Measurements from ENCODE around the gene TMED3. TPM values are rescaled to one million over a fixed set of nuclear protein-coding genes. Genes with fewer than 3 reads are reported as not detected.

Gene TMED3
- total RNA-seq, 1 donor from 2014 or later: 120 TPM

- Histone ChIP-seq H3K4me3 (ENCODE audit: low read depth, low read length) (no peak overlapping the region), H3K27me3 (ENCODE audit: control insufficient read depth, insufficient read depth, low read length) (peaks cover 12% of the 10 kb centered on the region), H3K36me3 (ENCODE audit: control insufficient read depth, insufficient read depth, low read length) (no peaks in the 10 kb centered on the region)
- FAIRE-seq (no peak), DNase-seq (ENCODE audit: low read depth) (no peak)
- TF ChIP-seq, protein P1, sequence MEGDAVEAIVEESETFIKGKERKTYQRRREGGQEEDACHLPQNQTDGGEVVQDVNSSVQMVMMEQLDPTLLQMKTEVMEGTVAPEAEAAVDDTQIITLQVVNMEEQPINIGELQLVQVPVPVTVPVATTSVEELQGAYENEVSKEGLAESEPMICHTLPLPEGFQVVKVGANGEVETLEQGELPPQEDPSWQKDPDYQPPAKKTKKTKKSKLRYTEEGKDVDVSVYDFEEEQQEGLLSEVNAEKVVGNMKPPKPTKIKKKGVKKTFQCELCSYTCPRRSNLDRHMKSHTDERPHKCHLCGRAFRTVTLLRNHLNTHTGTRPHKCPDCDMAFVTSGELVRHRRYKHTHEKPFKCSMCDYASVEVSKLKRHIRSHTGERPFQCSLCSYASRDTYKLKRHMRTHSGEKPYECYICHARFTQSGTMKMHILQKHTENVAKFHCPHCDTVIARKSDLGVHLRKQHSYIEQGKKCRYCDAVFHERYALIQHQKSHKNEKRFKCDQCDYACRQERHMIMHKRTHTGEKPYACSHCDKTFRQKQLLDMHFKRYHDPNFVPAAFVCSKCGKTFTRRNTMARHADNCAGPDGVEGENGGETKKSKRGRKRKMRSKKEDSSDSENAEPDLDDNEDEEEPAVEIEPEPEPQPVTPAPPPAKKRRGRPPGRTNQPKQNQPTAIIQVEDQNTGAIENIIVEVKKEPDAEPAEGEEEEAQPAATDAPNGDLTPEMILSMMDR (IDR thresholded peaks at IDR 0.05; ENCODE audit: insufficient read depth, low read length, severe bottlenecking): no peak
Observed at GRCh38 chr15:79283252-79284048, 27.5 kb upstream of the TMED3 start.

DNA sequence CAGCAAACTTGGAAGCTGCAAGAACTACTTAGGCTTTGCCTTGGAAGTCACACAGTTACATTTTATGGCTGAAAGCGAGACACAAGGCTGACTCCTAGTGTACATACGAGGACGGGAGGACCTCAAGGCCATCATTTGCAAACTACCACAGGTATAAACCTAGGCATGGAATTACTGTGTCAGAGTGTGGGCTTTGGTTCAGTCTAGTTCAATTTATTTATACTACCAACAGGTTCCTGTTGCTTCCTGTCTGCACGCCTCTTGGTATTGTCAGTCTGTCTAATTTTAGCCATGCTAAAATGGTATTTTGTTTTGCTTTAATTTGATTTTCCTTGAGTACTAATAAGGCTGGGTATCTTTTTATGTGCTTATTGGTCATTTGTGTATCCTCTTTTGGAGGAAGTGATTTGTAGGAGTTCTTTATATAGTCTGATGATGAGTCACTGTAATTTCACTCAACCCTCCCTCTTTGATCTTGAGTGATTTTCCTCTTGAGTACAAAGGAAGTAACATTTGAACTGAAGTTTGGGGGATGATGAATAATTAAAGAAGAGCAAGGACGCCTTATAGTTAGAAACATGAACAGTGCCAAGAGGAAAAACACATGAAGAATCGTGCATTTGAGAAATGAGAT is 20.2 kb upstream of the TMED3 start:
- Histone ChIP-seq H3K27me3 (ENCODE audit: control insufficient read depth, insufficient read depth, low read length) (peaks cover 2% of the 10 kb centered on the region), H3K36me3 (ENCODE audit: control insufficient read depth, insufficient read depth, low read length) (no peaks in the 10 kb centered on the region), H3K4me3 (ENCODE audit: low read depth, low read length) (no peak overlapping the region)
- peak; percentile 23 for DNase-seq (ENCODE audit: low read depth)
- TF ChIP-seq, protein P1 (IDR thresholded peaks at IDR 0.05; ENCODE audit: insufficient read depth, low read length, severe bottlenecking): no peak
- peak; percentile 52 for FAIRE-seq

- peaks cover 2% of the 10 kb centered on the region for H3K27me3 ChIP-seq (ENCODE audit: control insufficient read depth, insufficient read depth, low read length)
- no peak overlapping the region for H3K4me3 ChIP-seq (ENCODE audit: low read depth, low read length)
- FAIRE-seq: no peak
- H3K36me3 ChIP-seq (ENCODE audit: control insufficient read depth, insufficient read depth, low read length): no peaks in the 10 kb centered on the region
- no peak for DNase-seq (ENCODE audit: low read depth)
- TF ChIP-seq, protein P1 (IDR thresholded peaks at IDR 0.05; ENCODE audit: insufficient read depth, low read length, severe bottlenecking): no peak
Observed at GRCh38 chr15:79292011-79292410, 18.9 kb upstream of the TMED3 start.

- DNase-seq (ENCODE audit: low read depth) (no peak), FAIRE-seq (no peak)
- H3K36me3 ChIP-seq (ENCODE audit: control insufficient read depth, insufficient read depth, low read length): no peaks in the 10 kb centered on the region
- no peak overlapping the region for H3K4me3 ChIP-seq (ENCODE audit: low read depth, low read length)
- TF ChIP-seq, protein P1 (IDR thresholded peaks at IDR 0.05; ENCODE audit: insufficient read depth, low read length, severe bottlenecking): no peak
- H3K27me3 ChIP-seq (ENCODE audit: control insufficient read depth, insufficient read depth, low read length): no peaks in the 10 kb centered on the region
Observed at GRCh38 chr15:79294075-79294474, 16.8 kb upstream of the TMED3 start.

DNA sequence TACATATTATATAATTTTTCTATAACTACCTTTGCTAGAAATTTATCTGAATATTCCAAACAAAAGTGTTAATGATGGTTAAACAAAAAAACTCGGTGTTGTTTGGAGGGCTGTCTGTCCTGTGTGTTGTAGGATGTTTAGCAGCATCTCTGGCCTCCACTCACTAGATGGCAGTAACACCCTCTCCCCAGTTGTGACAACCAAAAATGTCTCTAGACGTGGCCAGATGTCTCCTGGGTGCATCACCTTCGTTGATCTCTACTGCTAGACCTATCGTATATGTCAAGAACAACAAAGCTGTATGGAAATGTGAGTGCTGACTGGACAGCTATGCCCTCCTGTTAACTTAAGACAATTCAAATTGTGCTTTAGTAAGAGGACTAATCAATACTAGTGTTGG is 14.3 kb upstream of the TMED3 start:
- no peak for FAIRE-seq

More for the DNA sequence above, 14.3 kb upstream of the TMED3 start:
- DNase-seq (ENCODE audit: low read depth): no peak
- Histone ChIP-seq H3K36me3 (ENCODE audit: control insufficient read depth, insufficient read depth, low read length) (no peaks in the 10 kb centered on the region), H3K4me3 (ENCODE audit: low read depth, low read length) (no peak overlapping the region), H3K27me3 (ENCODE audit: control insufficient read depth, insufficient read depth, low read length) (no peaks in the 10 kb centered on the region)
- TF ChIP-seq, protein P1 (IDR thresholded peaks at IDR 0.05; ENCODE audit: insufficient read depth, low read length, severe bottlenecking): peak; percentile 28

All from bronchial epithelial cell (primary cell).